Breast epithelium (tissue), 3 donors: ENCODE measurements around the gene TRIM46.
"Not testable (repeated sequence)": the region's sequence is repeated elsewhere in the genome, so short reads cannot be mapped to it uniquely, and the experiment has no call there.

Experiments
- CTCF ChIP-seq, 3 donors: fragments of 450-650 bp; IDR thresholded peaks; one replicate each; pipeline ENCODE4 v1.5.1; 2016 to 2017; ENCODE audit warnings: antibody characterized with exemption in 3 of 3, mild to moderate bottlenecking in 3 of 3, moderate library complexity in 3 of 3
- POLR2A ChIP-seq: fragments of 450-650 bp; IDR thresholded peaks from one replicate; pipeline ENCODE4 v1.6.1; 2016; ENCODE audit warnings: antibody characterized with exemption, mild to moderate bottlenecking, moderate library complexity
- POLR2AphosphoS5 ChIP-seq, 3 donors: sonication (generic); formaldehyde crosslinking; IDR thresholded peaks; one replicate each; pipeline ENCODE4 v1.6.1; 2017; ENCODE audit warnings: antibody characterized with exemption in 3 of 3

GRCh38 chr1:155193991-155194240 lies 20.3 kb downstream of the TRIM46 start:
- not testable (repeated sequence) for TF ChIP-seq CTCF (IDR thresholded peaks at IDR 0.05); POLR2AphosphoS5 (IDR thresholded peaks at IDR 0.05); POLR2A
